ENCODE data around the gene CLDN18. TPM values are rescaled to one million over a fixed set of nuclear protein-coding genes. Genes with fewer than 3 reads are reported as not detected.
A peak's percentile ranks its signal among the peaks of the same experiment; 100 is the strongest.

The CLDN18 gene
- total RNA-seq, 1 experiment from 2014 or later, result 0.08 TPM

DNA sequence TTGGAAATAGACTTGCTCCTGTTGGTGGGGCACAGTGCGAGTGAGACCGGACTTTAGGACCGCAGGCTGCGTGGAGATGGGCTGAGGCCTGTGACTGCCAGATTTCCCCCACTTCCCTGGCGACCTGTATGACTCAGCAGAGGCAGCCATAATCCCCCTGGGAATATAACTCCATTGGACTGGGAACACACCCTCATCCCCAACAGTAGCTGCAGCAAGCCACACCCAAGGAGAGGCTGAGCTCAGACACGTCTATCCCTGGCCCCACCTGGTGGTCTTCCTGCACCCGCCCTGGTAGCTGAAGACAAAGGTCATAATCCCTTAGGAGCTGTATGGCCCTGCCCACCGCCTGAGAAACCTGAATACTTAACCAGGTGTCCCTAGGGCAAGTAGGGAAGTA, 62.8 kb downstream of the CLDN18 start:
- Histone ChIP-seq H3K4me3 (ENCODE audit: low read depth in 2 of 2, low read length in 2 of 2) (no peak overlapping the region), H3K36me3 (ENCODE audit: control insufficient read depth, insufficient read depth, low read length) (no peaks in the 10 kb centered on the region; the same call in 1 of the 2 replicates), H3K9me3 (ENCODE audit: control insufficient read depth, insufficient read depth, low read depth, low read length) (no peaks in the 10 kb centered on the region), H3K4me1 (ENCODE audit: control insufficient read depth, insufficient read depth, low read length) (peaks cover 4% of the 10 kb centered on the region), H3K27me3 (ENCODE audit: control insufficient read depth, insufficient read depth, low read length) (no peaks in the 10 kb centered on the region), H3K27ac (ENCODE audit: low read length) (no peak overlapping the region)
- no peak for TF ChIP-seq SIN3A (IDR thresholded peaks at IDR 0.05; ENCODE audit: borderline replicate concordance, insufficient read depth, low read depth, low read length)
- no peak for TF ChIP-seq POLR2AphosphoS5 (IDR thresholded peaks at IDR 0.05; ENCODE audit: low read depth, low read length)
- TF ChIP-seq, protein P1, sequence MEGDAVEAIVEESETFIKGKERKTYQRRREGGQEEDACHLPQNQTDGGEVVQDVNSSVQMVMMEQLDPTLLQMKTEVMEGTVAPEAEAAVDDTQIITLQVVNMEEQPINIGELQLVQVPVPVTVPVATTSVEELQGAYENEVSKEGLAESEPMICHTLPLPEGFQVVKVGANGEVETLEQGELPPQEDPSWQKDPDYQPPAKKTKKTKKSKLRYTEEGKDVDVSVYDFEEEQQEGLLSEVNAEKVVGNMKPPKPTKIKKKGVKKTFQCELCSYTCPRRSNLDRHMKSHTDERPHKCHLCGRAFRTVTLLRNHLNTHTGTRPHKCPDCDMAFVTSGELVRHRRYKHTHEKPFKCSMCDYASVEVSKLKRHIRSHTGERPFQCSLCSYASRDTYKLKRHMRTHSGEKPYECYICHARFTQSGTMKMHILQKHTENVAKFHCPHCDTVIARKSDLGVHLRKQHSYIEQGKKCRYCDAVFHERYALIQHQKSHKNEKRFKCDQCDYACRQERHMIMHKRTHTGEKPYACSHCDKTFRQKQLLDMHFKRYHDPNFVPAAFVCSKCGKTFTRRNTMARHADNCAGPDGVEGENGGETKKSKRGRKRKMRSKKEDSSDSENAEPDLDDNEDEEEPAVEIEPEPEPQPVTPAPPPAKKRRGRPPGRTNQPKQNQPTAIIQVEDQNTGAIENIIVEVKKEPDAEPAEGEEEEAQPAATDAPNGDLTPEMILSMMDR (IDR thresholded peaks at IDR 0.05), result no peak
- TF ChIP-seq, protein P2, sequence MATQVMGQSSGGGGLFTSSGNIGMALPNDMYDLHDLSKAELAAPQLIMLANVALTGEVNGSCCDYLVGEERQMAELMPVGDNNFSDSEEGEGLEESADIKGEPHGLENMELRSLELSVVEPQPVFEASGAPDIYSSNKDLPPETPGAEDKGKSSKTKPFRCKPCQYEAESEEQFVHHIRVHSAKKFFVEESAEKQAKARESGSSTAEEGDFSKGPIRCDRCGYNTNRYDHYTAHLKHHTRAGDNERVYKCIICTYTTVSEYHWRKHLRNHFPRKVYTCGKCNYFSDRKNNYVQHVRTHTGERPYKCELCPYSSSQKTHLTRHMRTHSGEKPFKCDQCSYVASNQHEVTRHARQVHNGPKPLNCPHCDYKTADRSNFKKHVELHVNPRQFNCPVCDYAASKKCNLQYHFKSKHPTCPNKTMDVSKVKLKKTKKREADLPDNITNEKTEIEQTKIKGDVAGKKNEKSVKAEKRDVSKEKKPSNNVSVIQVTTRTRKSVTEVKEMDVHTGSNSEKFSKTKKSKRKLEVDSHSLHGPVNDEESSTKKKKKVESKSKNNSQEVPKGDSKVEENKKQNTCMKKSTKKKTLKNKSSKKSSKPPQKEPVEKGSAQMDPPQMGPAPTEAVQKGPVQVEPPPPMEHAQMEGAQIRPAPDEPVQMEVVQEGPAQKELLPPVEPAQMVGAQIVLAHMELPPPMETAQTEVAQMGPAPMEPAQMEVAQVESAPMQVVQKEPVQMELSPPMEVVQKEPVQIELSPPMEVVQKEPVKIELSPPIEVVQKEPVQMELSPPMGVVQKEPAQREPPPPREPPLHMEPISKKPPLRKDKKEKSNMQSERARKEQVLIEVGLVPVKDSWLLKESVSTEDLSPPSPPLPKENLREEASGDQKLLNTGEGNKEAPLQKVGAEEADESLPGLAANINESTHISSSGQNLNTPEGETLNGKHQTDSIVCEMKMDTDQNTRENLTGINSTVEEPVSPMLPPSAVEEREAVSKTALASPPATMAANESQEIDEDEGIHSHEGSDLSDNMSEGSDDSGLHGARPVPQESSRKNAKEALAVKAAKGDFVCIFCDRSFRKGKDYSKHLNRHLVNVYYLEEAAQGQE (IDR thresholded peaks at IDR 0.05; ENCODE audit: insufficient read depth in 1 of 2, low read depth in 2 of 2, low read length in 1 of 2), result no peak
- TF ChIP-seq TCF7L2 (IDR thresholded peaks at IDR 0.05; ENCODE audit: low read depth, low read length), result no peak
- intact Hi-C loops (cut with micrococcal nuclease; ENCODE audit: unreplicated experiment) (no loop called here), in situ Hi-C loops (cut with HindIII; ENCODE audit: low pct_unique_long_range_greater_than_20kb, low sequenced_read_pairs) (no loop called here)
- DNase-seq (ENCODE audit: low read depth, low spot score) (no peak), ATAC-seq (no peak)
- BruUV-seq (replicated peaks), result no TSS peak
- POLR2A ChIA-PET, result no interaction called here
- CTCF ChIA-PET, result interaction anchor here (0.5 kb wide), 1 partner anchor 236 kb away, joined by 4 read pairs; no protein-coding TSS in a partner anchor

DNA sequence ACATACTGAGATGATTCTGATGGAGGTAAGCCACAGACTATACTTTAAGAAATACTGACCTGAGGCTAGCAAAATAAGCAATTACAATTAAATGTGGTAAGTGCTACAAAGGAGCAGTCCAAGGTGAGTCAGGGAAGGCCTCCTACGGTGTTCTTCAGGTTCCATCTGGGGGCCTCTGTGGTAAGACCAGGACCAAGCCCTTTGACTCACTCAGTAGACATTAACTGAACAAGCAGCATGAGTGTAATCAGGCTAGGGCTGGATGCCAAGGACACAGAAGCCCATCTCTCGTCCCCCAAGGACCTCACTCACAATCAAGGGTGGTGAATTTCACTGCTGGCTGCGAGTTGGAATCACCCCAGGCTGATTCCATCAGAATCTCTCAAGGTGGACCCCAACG, 68.1 kb downstream of the CLDN18 start:
- in situ Hi-C loops (cut with HindIII; ENCODE audit: low pct_unique_long_range_greater_than_20kb, low sequenced_read_pairs), result no loop called here
- ChIA-PET POLR2A (no interaction called here), CTCF (no interaction called here)
- ATAC-seq, result no peak
- intact Hi-C loops (cut with micrococcal nuclease; ENCODE audit: unreplicated experiment), result no loop called here
- BruUV-seq (replicated peaks), result no TSS peak
- no peaks in the 10 kb centered on the region for H3K27me3 ChIP-seq (ENCODE audit: control insufficient read depth, insufficient read depth, low read length)
- no peak overlapping the region for H3K4me3 ChIP-seq (ENCODE audit: low read depth in 2 of 2, low read length in 2 of 2)
- H3K9me3 ChIP-seq (ENCODE audit: control insufficient read depth, insufficient read depth, low read depth, low read length), result no peaks in the 10 kb centered on the region
- H3K4me1 ChIP-seq (ENCODE audit: control insufficient read depth, insufficient read depth, low read length), result peaks cover 12% of the 10 kb centered on the region
- no peak overlapping the region for H3K27ac ChIP-seq (ENCODE audit: low read length)
- DNase-seq (ENCODE audit: low read depth, low spot score), result no peak
- TF ChIP-seq POLR2AphosphoS5 (IDR thresholded peaks at IDR 0.05; ENCODE audit: low read depth, low read length), result no peak
- H3K36me3 ChIP-seq (ENCODE audit: control insufficient read depth, insufficient read depth, low read length), result no peaks in the 10 kb centered on the region

DNA sequence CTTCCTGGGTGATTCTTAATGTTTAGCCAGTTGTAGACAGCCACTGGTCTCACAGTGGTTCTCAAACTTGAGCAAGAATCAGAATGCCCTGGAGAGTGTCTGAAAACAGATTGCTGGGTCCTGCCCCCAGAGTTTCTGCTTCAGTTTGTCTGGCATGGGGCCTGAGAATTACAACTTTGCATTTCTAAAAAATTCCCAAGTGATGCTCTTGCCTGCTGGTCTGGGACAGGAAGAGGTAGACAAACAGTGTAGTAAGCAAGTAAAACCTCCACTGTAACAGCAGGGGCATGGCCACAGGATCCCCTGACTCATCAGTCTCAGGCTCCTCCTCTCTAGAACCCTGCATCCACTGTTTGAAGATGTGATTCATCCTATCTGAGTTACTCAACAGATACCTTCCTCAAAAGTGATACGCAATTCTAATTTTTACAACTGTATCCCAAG, 69.0 kb downstream of the CLDN18 start:
- ATAC-seq (peak; percentile 43; the same call in 1 of the 2 replicates), DNase-seq (ENCODE audit: low read depth, low spot score) (no peak)
- intact Hi-C loops (cut with micrococcal nuclease; ENCODE audit: unreplicated experiment) (no loop called here), in situ Hi-C loops (cut with HindIII; ENCODE audit: low pct_unique_long_range_greater_than_20kb, low sequenced_read_pairs) (no loop called here)
- H3K4me3 ChIP-seq (ENCODE audit: low read depth in 2 of 2, low read length in 2 of 2), result no peak overlapping the region
- TF ChIP-seq, protein P1 (IDR thresholded peaks at IDR 0.05), result no peak
- no peak for TF ChIP-seq TCF7L2 (IDR thresholded peaks at IDR 0.05; ENCODE audit: low read depth, low read length)
- TF ChIP-seq, protein P2 (IDR thresholded peaks at IDR 0.05; ENCODE audit: insufficient read depth in 1 of 2, low read depth in 2 of 2, low read length in 1 of 2), result no peak
- no peak for TF ChIP-seq POLR2AphosphoS5 (IDR thresholded peaks at IDR 0.05; ENCODE audit: low read depth, low read length)
- TF ChIP-seq SIN3A (IDR thresholded peaks at IDR 0.05; ENCODE audit: borderline replicate concordance, insufficient read depth, low read depth, low read length), result no peak
- peaks cover 12% of the 10 kb centered on the region for H3K4me1 ChIP-seq (ENCODE audit: control insufficient read depth, insufficient read depth, low read length)
- H3K27ac ChIP-seq (ENCODE audit: low read length), result no peak overlapping the region
- BruUV-seq (replicated peaks), result no TSS peak
- no peaks in the 10 kb centered on the region for H3K27me3 ChIP-seq (ENCODE audit: control insufficient read depth, insufficient read depth, low read length)
- ChIA-PET CTCF (no interaction called here), POLR2A (no interaction called here)
- H3K9me3 ChIP-seq (ENCODE audit: control insufficient read depth, insufficient read depth, low read depth, low read length), result no peaks in the 10 kb centered on the region
- H3K36me3 ChIP-seq (ENCODE audit: control insufficient read depth, insufficient read depth, low read length), result no peaks in the 10 kb centered on the region
